Measurements from ENCODE around the gene YKT6.

GRCh38 chr7:44162179-44162578 lies 38.6 kb upstream of the YKT6 start:
- TF ChIP-seq CTCF (IDR thresholded peaks at IDR 0.05; ENCODE audit: low read depth, low read length) (no peak), EZH2phosphoT487 (IDR thresholded peaks at IDR 0.05; ENCODE audit: low read depth) (no peak)
